ENCODE results near the gene IER2. TPM values are rescaled to one million over a fixed set of nuclear protein-coding genes. Genes with fewer than 3 reads are reported as not detected.
"Not testable (repeated sequence)": the region's sequence is repeated elsewhere in the genome, so short reads cannot be mapped to it uniquely, and the experiment has no call there.

Gene IER2
- total RNA-seq, 2 donors from 2014 or later, result 168 to 184 TPM

- no peak overlapping the region for H3K27ac Mint-ChIP-seq
- DNase-seq, result no peak
- peaks cover 0 to 7% of the 10 kb centered on the region in 2 donors for H3K36me3 Mint-ChIP-seq (ENCODE audit: insufficient read depth in 2 of 2)
- H3K27me3 Mint-ChIP-seq (ENCODE audit: low read depth), result no peaks in the 10 kb centered on the region
- peaks cover 3% of the 10 kb centered on the region for H3K4me1 Mint-ChIP-seq (ENCODE audit: low read depth)
- no peak for ATAC-seq (replicated peaks in 1 of 2)
- no peak overlapping the region for H3K4me3 Mint-ChIP-seq
- no peaks in the 10 kb centered on the region for H3K9me3 Mint-ChIP-seq
Measured at GRCh38 chr19:13138171-13138915, 11.9 kb upstream of the IER2 start.

DNA sequence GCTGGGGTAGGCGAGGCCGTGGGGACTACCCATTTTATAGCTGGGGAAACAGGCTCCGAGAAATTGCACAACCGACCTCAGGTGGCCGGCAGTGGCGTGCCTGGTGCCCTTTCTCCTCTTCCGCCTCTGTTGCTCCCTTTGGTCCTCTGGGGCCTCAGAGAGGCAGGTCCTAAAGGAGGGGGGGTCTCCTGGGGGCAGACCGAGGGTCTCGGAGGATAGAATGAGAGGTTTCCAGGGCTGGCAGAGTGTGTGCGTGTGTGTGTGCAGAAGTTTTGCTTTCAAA lies 11.4 kb upstream of the IER2 start:
- Mint-ChIP-seq H3K4me3 (no peak overlapping the region), H3K27ac (no peak overlapping the region), H3K9me3 (no peaks in the 10 kb centered on the region), H3K4me1 (ENCODE audit: low read depth) (no peaks in the 10 kb centered on the region), H3K27me3 (ENCODE audit: low read depth) (no peaks in the 10 kb centered on the region), H3K36me3 (ENCODE audit: insufficient read depth in 2 of 2) (peaks cover 0 to 3% of the 10 kb centered on the region in 2 donors)
- no peak for DNase-seq
- ATAC-seq (replicated peaks in 1 of 2), result no peak

DNA sequence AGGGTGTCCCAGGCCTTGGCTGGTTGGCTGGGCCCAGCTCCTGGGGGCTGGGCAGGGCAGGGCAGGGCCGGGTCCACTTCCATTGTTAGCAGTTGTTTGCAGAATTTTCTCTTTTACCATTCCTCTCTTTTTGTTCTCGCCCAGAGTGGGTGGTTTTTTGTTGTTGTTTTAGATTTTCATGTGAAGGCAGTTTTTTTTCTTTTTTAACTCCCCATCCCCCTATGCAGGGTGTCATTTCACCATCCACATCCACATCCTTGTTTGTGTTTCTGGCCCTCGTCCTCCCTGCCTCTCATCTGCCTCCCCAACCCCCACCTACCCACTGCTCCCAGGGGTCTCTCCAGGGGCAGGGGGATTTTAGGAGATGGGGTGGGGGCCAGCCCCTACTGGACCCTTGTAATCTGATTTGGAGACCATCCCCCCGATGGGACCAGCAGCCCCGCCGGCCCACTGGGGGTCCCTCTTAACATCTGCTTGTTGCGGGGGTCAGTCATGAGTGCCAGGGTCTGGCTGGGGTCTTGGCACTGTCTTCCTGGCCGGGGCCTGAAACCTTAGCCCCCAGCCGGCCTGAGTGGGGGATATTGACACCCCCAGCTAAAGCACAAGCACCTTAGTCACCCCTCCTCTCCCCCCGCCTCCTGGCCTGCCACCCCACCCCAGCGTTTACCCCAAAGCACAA lies 10.4 kb upstream of the IER2 start:
- Mint-ChIP-seq H3K4me1 (ENCODE audit: low read depth) (no peaks in the 10 kb centered on the region), H3K27ac (peak overlapping the region; percentile 54), H3K36me3 (ENCODE audit: insufficient read depth in 2 of 2) (peaks cover 0 to 3% of the 10 kb centered on the region in 2 donors), H3K9me3 (no peaks in the 10 kb centered on the region), H3K4me3 (no peak overlapping the region), H3K27me3 (ENCODE audit: low read depth) (no peaks in the 10 kb centered on the region)
- ATAC-seq (replicated peaks in 1 of 2) (no peak), DNase-seq (no peak)

DNA sequence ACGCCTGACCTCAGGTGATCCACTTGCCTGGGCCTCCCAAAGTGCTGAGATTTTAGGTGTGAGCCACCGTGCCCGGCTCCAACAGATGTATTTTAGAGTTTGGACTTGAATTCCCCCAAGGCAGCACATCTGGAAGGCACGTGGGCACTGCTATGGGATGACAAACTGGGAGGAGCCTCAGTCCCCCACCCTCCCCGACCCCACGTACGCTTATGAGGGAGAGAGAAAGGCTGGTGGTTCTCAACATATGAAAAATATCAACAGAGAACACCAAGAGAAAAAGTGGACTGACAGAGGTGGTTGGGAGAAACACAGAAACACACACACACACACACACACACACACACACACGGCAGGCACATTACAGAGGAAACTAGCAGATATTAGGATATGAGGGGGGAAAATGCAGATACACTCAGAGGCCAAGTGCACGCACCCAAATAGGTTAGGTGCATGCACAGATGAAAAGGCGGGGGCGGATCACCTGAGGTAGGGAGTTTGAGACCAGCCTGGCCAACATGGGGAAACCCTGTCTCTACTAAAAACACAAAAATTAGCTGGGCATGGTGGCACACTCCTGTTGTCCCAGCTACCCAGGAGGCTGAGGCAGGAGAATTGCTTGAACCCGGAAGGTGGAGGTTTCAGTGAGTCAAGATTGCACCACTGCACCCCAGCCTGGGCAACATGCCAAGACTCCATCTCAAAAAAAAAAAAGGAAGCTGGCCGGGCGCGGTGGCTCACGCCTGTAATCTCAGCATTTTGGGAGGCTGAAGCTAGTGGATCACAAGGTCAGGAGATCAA lies 3.2 kb upstream of the IER2 start:
- H3K4me3 Mint-ChIP-seq, result no peak overlapping the region
- peaks cover 21% of the 10 kb centered on the region for H3K4me1 Mint-ChIP-seq (ENCODE audit: low read depth)
- H3K27me3 Mint-ChIP-seq (ENCODE audit: low read depth), result no peaks in the 10 kb centered on the region
- no peak overlapping the region for H3K27ac Mint-ChIP-seq
- DNase-seq (no peak), ATAC-seq (replicated peaks in 1 of 2) (no peak)
- H3K9me3 Mint-ChIP-seq, result no peaks in the 10 kb centered on the region
- peaks cover 3 to 5% of the 10 kb centered on the region in 2 donors for H3K36me3 Mint-ChIP-seq (ENCODE audit: insufficient read depth in 2 of 2)

DNA sequence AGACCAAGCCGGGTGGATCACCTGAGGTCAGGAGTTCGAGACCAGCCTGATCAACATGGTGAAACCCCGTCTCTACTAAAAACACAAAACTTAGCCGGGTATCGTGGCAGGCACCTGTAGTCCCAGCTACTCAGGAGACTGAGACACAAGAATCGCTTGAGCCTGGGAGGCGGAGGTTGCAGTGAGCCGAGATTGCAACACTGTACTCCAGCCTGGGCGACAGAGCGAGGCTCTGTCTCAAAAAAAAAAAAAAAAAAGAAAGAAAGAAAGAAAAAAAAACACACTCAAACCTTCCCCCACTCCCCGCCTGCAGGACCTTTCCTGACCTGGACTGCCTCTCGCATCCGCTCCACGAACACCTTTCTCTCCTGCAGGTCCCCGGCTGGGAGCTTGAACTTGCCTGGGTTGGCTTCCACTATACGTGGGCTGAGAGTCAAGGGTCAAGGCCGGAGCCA lies 1.0 kb upstream of the IER2 start:
- H3K27ac Mint-ChIP-seq; DNase-seq; H3K9me3 Mint-ChIP-seq; ATAC-seq (replicated peaks in 1 of 2); H3K27me3 Mint-ChIP-seq (ENCODE audit: low read depth): not testable (repeated sequence)
- H3K4me1 Mint-ChIP-seq (ENCODE audit: low read depth), result peaks cover 21% of the 10 kb centered on the region
- H3K4me3 Mint-ChIP-seq, result peak overlapping the region; percentile 89 to 99
- H3K36me3 Mint-ChIP-seq (ENCODE audit: insufficient read depth in 2 of 2), result peaks cover 11 to 12% of the 10 kb centered on the region in 2 donors

DNA sequence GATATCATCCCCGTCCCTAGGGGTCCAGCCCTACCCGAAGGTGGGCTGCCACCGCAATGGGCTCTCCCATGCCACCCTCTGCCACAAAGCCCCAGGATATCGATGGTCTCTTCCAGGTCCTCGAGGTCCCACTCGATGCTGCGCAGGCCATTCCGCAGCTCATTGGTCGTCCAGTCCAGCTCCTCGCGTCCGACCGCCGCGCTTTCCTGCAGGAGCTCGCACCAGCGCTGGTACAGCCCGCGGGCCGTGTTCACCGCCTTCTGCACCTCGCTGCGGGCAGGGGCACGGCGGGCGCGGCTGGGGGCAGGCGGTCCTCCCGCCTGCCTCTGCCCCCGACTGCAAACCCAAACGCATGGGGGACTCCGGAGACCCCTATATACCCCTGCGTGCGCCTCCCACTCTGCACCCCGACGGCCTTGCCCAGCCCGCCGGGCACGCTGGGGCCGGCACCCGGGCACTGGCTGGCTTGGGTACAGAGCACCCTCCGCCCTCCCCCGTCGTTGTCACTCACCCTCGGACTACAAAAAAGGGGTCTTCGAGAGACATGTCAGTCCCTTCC lies 504 bp upstream of the IER2 start:
- Mint-ChIP-seq H3K36me3 (ENCODE audit: insufficient read depth in 2 of 2) (peaks cover 13 to 17% of the 10 kb centered on the region in 2 donors), H3K9me3 (no peaks in the 10 kb centered on the region), H3K4me1 (ENCODE audit: low read depth) (peaks cover 21% of the 10 kb centered on the region), H3K4me3 (peak overlapping the region; percentile 89 to 99), H3K27ac (no peak overlapping the region), H3K27me3 (ENCODE audit: low read depth) (no peaks in the 10 kb centered on the region)
- peak; percentile 4 to 9 for ATAC-seq (replicated peaks in 1 of 2)
- peak in 1 of 2 donors; percentile 53 for DNase-seq

- Mint-ChIP-seq H3K9me3 (no peaks in the 10 kb centered on the region), H3K4me1 (ENCODE audit: low read depth) (peaks cover 25% of the 10 kb centered on the region), H3K36me3 (ENCODE audit: insufficient read depth in 2 of 2) (peaks cover 13 to 19% of the 10 kb centered on the region in 2 donors), H3K27me3 (ENCODE audit: low read depth) (no peaks in the 10 kb centered on the region), H3K27ac (peak overlapping the region; percentile 93), H3K4me3 (peak overlapping the region; percentile 89 to 99)
- ATAC-seq (replicated peaks in 1 of 2), result peak in 1 of 2 donors; percentile 0
- peak in 1 of 2 donors; percentile 44 for DNase-seq
Measured at GRCh38 chr19:13150931-13151604, 857 bp downstream of the IER2 start.

GRCh38 chr19:13151605-13152355 lies 1.6 kb downstream of the IER2 start:
- peak; percentile 49 to 51 for ATAC-seq (replicated peaks in 1 of 2)
- Mint-ChIP-seq H3K27ac (peak overlapping the region; percentile 98), H3K4me1 (ENCODE audit: low read depth) (peaks cover 32% of the 10 kb centered on the region), H3K27me3 (ENCODE audit: low read depth) (no peaks in the 10 kb centered on the region), H3K9me3 (no peaks in the 10 kb centered on the region), H3K36me3 (ENCODE audit: insufficient read depth in 2 of 2) (peaks cover 13 to 19% of the 10 kb centered on the region in 2 donors), H3K4me3 (peak overlapping the region; percentile 89 to 99)
- peak; percentile 95 to 96 for DNase-seq

DNA sequence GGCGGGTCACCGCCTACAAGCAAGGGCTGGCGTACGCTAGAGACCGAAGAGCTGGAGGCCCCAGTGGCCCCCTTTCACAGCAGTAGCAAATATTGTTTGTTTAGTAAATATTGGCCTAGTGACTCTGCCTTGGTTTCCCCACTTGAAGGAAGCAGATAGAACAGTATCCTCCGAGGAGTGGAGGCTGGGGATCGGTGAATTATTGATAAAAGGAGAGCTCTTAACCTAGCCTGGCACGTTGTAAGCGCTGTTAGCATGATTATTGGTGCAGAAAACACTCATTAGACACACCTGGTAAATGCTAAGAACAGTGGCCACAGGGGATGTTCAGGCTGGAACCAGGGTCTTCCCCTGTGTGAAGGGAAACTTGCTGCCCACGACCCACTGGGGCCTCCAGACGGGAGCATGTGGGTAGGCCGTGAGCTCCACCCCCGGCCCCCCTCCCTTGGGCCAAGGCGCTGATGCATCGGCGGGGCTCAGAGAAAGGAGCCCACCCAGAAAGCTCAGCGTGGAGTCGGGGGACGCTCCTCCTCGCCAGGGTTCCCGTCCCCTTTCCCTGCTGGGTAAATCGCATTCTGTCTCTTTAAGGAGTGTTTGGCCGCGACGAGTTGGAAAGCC lies 2.3 kb downstream of the IER2 start:
- peaks cover 39% of the 10 kb centered on the region for H3K4me1 Mint-ChIP-seq (ENCODE audit: low read depth)
- H3K9me3 Mint-ChIP-seq, result no peaks in the 10 kb centered on the region
- no peaks in the 10 kb centered on the region for H3K27me3 Mint-ChIP-seq (ENCODE audit: low read depth)
- H3K36me3 Mint-ChIP-seq (ENCODE audit: insufficient read depth in 2 of 2), result peaks cover 13 to 19% of the 10 kb centered on the region in 2 donors
- H3K4me3 Mint-ChIP-seq, result peak overlapping the region; percentile 89 to 99
- ATAC-seq (replicated peaks in 1 of 2) (peak; percentile 16), DNase-seq (no peak)
- peak overlapping the region; percentile 98 for H3K27ac Mint-ChIP-seq

GRCh38 chr19:13152974-13153568 lies 2.9 kb downstream of the IER2 start:
- DNase-seq, result peak; percentile 98 to 100
- Mint-ChIP-seq H3K27ac (peak overlapping the region; percentile 98), H3K4me3 (peak overlapping the region; percentile 89 to 99), H3K9me3 (no peaks in the 10 kb centered on the region), H3K27me3 (ENCODE audit: low read depth) (no peaks in the 10 kb centered on the region), H3K4me1 (ENCODE audit: low read depth) (peaks cover 44% of the 10 kb centered on the region), H3K36me3 (ENCODE audit: insufficient read depth in 2 of 2) (peaks cover 13 to 19% of the 10 kb centered on the region in 2 donors)
- ATAC-seq (replicated peaks in 1 of 2), result peak; percentile 28 to 39

GRCh38 chr19:13153569-13154240 lies 3.5 kb downstream of the IER2 start:
- peak; percentile 25 to 36 for DNase-seq
- Mint-ChIP-seq H3K9me3 (no peaks in the 10 kb centered on the region), H3K4me1 (ENCODE audit: low read depth) (peaks cover 44% of the 10 kb centered on the region), H3K36me3 (ENCODE audit: insufficient read depth in 2 of 2) (peaks cover 13 to 19% of the 10 kb centered on the region in 2 donors), H3K27ac (peak overlapping the region; percentile 98), H3K4me3 (peak overlapping the region; percentile 89 to 99), H3K27me3 (ENCODE audit: low read depth) (no peaks in the 10 kb centered on the region)
- no peak for ATAC-seq (replicated peaks in 1 of 2)
